CD4-positive, alpha-beta T cell treated with Interleukin-15 for 1 hour (primary cell): Measurements from ENCODE around the gene PXYLP1.
"Not testable (repeated sequence)": the region's sequence is repeated elsewhere in the genome, so short reads cannot be mapped to it uniquely, and the experiment has no call there.

Source experiments
- DNase-seq: peaks from one replicate; pipeline ENCODE4 v3.0.0-alpha.2; 2020

The PXYLP1 gene

GRCh38 chr3:141231101-141231951, at the start of gene PXYLP1:
Gene PXYLP1 (plus strand): TSS chr3:141231825. CDS start chr3:141260176, 28,351 bp downstream.
- peak; percentile 87 for DNase-seq

- DNase-seq, result no peak
These were observed 48.0 kb upstream of the PXYLP1 start for GRCh38 chr3:141183606-141184005.

- no peak for DNase-seq
These were observed 47.2 kb upstream of the PXYLP1 start for GRCh38 chr3:141184430-141184829.

- no peak for DNase-seq
These were observed 40.4 kb upstream of the PXYLP1 start for GRCh38 chr3:141191097-141191749.

GRCh38 chr3:141192345-141192744, 39.3 kb upstream of the PXYLP1 start:
- peak; percentile 91 for DNase-seq

- DNase-seq, result no peak
These were observed 38.4 kb upstream of the PXYLP1 start for GRCh38 chr3:141193066-141193830.

GRCh38 chr3:141201122-141201521, 30.5 kb upstream of the PXYLP1 start:
- DNase-seq, result no peak

GRCh38 chr3:141202682-141203081, 28.9 kb upstream of the PXYLP1 start:
- no peak for DNase-seq

- DNase-seq, result no peak
These were observed 27.8 kb upstream of the PXYLP1 start for GRCh38 chr3:141203866-141204265.

- no peak for DNase-seq
These were observed 27.3 kb upstream of the PXYLP1 start for GRCh38 chr3:141204343-141204742.

GRCh38 chr3:141211306-141211705, 20.3 kb upstream of the PXYLP1 start:
- not testable (repeated sequence) for DNase-seq

- DNase-seq, result no peak
These were observed 19.5 kb upstream of the PXYLP1 start for GRCh38 chr3:141212101-141212500.

- no peak for DNase-seq
These were observed 19.1 kb upstream of the PXYLP1 start for GRCh38 chr3:141212555-141212954.

- no peak for DNase-seq
These were observed 14.7 kb upstream of the PXYLP1 start for GRCh38 chr3:141216975-141217374.

GRCh38 chr3:141217389-141217788, 14.2 kb upstream of the PXYLP1 start:
- no peak for DNase-seq

GRCh38 chr3:141218162-141218835, 13.3 kb upstream of the PXYLP1 start:
- DNase-seq, result no peak

GRCh38 chr3:141218926-141219325, 12.7 kb upstream of the PXYLP1 start:
- no peak for DNase-seq

- no peak for DNase-seq
These were observed 7.9 kb upstream of the PXYLP1 start for GRCh38 chr3:141223673-141224166.

GRCh38 chr3:141225939-141226338, 5.7 kb upstream of the PXYLP1 start:
- no peak for DNase-seq

GRCh38 chr3:141227216-141227615, 4.4 kb upstream of the PXYLP1 start:
- no peak for DNase-seq

- DNase-seq, result no peak
These were observed 3.9 kb upstream of the PXYLP1 start for GRCh38 chr3:141227752-141228151.

- DNase-seq, result no peak
These were observed 3.2 kb upstream of the PXYLP1 start for GRCh38 chr3:141228395-141228794.

GRCh38 chr3:141229132-141229531, 2.5 kb upstream of the PXYLP1 start:
- no peak for DNase-seq
